HEK293T (cell line): ENCODE results near the gene DRD1.

ENCODE experiments used
- CTCF ChIA-PET: fragments of 350-600 bp; formaldehyde crosslinking; extraction: SDS; loops from one replicate; lab custom pipeline; 2021; ENCODE audit warnings: antibody characterized with exemption, inconsistent platforms; lab: Yijun Ruan, JAX
- POLR2A ChIA-PET: fragments of 350-600 bp; formaldehyde crosslinking; extraction: SDS; loops from one replicate; lab custom pipeline; 2020; ENCODE audit warnings: antibody characterized with exemption, inconsistent platforms; lab: Yijun Ruan, JAX
- DNase-seq: peaks from one replicate; pipeline ENCODE4 v3.0.0; 2012; ENCODE audit warnings: mixed read lengths; ENCODE audit errors: extremely low spot score
- ARNT ChIP-seq: fragments of 450-650 bp; IDR thresholded peaks from 2 replicates; pipeline ENCODE4 v1.6.1; 2017; ENCODE audit warnings: mild to moderate bottlenecking
- BHLHE40 ChIP-seq: fragments of 450-650 bp; IDR thresholded peaks from 2 replicates; pipeline ENCODE4 v1.6.1; 2016; ENCODE audit warnings: mild to moderate bottlenecking, moderate library complexity, borderline replicate concordance
- CTBP1 ChIP-seq: fragments of 450-650 bp; IDR thresholded peaks from 2 replicates; pipeline ENCODE4 v1.6.1; 2016; ENCODE audit warnings: borderline replicate concordance
- ELF4 ChIP-seq: fragments of 450-650 bp; IDR thresholded peaks from 2 replicates; pipeline ENCODE4 v1.6.1; 2017; ENCODE audit warnings: antibody characterized with exemption
- FOXA1 ChIP-seq: fragments of 450-650 bp; IDR thresholded peaks from 2 replicates; pipeline ENCODE4 v1.6.1; 2016; ENCODE audit warnings: mild to moderate bottlenecking
- FOXK2 ChIP-seq: fragments of 450-650 bp; IDR thresholded peaks from 2 replicates; pipeline ENCODE4 v1.6.1; 2016; ENCODE audit warnings: mild to moderate bottlenecking
- FOXM1 ChIP-seq: fragments of 450-650 bp; IDR thresholded peaks from 2 replicates; pipeline ENCODE4 v1.6.1; 2017; ENCODE audit warnings: mild to moderate bottlenecking, borderline replicate concordance
- HDGF ChIP-seq: fragments of 450-650 bp; IDR thresholded peaks from 2 replicates; pipeline ENCODE4 v1.6.1; 2017; ENCODE audit warnings: antibody characterized with exemption, borderline replicate concordance
- L3MBTL2 ChIP-seq: fragments of 450-650 bp; conservative IDR thresholded peaks from 2 replicates; pipeline ENCODE4 v1.6.1; 2016; ENCODE audit warnings: mild to moderate bottlenecking
- LEF1 ChIP-seq: fragments of 450-650 bp; IDR thresholded peaks from 2 replicates; pipeline ENCODE4 v1.6.1; 2017; ENCODE audit warnings: mild to moderate bottlenecking, borderline replicate concordance
- NFRKB ChIP-seq: fragments of 450-650 bp; IDR thresholded peaks from 2 replicates; pipeline ENCODE4 v1.6.1; 2016; ENCODE audit warnings: mild to moderate bottlenecking, moderate library complexity
- SP1 ChIP-seq: fragments of 450-650 bp; IDR thresholded peaks from 2 replicates; pipeline ENCODE4 v1.6.1; 2017
- SUZ12 ChIP-seq: fragments of 450-650 bp; IDR thresholded peaks from 2 replicates; pipeline ENCODE4 v1.6.1; 2016; ENCODE audit warnings: mild to moderate bottlenecking
- TARDBP ChIP-seq: fragments of 450-650 bp; IDR thresholded peaks from 2 replicates; pipeline ENCODE4 v1.6.1; 2016
- ZNF384 ChIP-seq: fragments of 450-650 bp; IDR thresholded peaks from 2 replicates; pipeline ENCODE4 v1.6.1; 2016
- TF ChIP-seq, protein P1 (sequence below): fragments of 450-650 bp; IDR thresholded peaks from 2 replicates; pipeline ENCODE4 v1.6.1; 2016

Gene DRD1

GRCh38 chr5:175487514-175488222, 43.7 kb upstream of the DRD1 start:
- TF ChIP-seq L3MBTL2 = no peak
- TF ChIP-seq BHLHE40 = no peak
- TF ChIP-seq, protein P1, sequence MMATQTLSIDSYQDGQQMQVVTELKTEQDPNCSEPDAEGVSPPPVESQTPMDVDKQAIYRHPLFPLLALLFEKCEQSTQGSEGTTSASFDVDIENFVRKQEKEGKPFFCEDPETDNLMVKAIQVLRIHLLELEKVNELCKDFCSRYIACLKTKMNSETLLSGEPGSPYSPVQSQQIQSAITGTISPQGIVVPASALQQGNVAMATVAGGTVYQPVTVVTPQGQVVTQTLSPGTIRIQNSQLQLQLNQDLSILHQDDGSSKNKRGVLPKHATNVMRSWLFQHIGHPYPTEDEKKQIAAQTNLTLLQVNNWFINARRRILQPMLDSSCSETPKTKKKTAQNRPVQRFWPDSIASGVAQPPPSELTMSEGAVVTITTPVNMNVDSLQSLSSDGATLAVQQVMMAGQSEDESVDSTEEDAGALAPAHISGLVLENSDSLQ = no peak
- no peak for TF ChIP-seq ELF4
- no peak for TF ChIP-seq TARDBP
- no peak for TF ChIP-seq SP1
- TF ChIP-seq ZNF384 = no peak
- no peak for TF ChIP-seq ARNT
- no peak for TF ChIP-seq LEF1
- TF ChIP-seq SUZ12 = no peak
- no peak for TF ChIP-seq HDGF
- TF ChIP-seq FOXA1 = no peak
- TF ChIP-seq FOXK2 = no peak
- no peak for TF ChIP-seq CTBP1
- TF ChIP-seq NFRKB = no peak
- no peak for TF ChIP-seq FOXM1
- no peak for DNase-seq
- ChIA-PET CTCF (no interaction called here), POLR2A (no interaction called here)

- TF ChIP-seq BHLHE40 = no peak
- TF ChIP-seq TARDBP = no peak
- TF ChIP-seq FOXA1 = no peak
- TF ChIP-seq, protein P1 = no peak
- no peak for TF ChIP-seq LEF1
- TF ChIP-seq ARNT = no peak
- TF ChIP-seq ZNF384 = no peak
- TF ChIP-seq ELF4 = no peak
- TF ChIP-seq L3MBTL2 = no peak
- no peak for TF ChIP-seq NFRKB
- TF ChIP-seq CTBP1 = no peak
- no peak for TF ChIP-seq SUZ12
- no peak for TF ChIP-seq FOXM1
- TF ChIP-seq SP1 = no peak
- ChIA-PET POLR2A (no interaction called here), CTCF (no interaction called here)
- no peak for DNase-seq
These were observed 41.6 kb upstream of the DRD1 start for GRCh38 chr5:175485631-175486030.

DNA sequence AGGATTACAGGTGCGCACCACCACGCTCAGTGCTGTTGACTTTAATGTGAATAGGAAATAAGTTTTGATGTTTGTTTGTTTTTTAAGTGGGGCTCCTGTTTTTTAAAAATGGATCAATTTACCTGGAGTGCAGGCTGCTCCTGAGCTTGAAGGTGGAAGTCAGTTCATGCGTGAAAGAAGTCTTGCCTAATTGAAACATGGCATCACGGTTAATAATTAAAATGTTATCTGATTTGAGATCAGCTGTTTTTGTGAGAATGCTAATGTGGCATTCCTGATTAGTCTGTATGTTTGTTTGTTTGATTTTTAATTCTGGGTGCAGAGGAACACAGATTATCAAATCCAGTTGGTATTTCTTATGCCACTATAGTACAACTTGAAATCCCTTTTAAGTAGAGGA, 40.8 kb upstream of the DRD1 start:
- ChIA-PET POLR2A (no interaction called here), CTCF (no interaction called here)
- TF ChIP-seq CTBP1 = no peak
- no peak for TF ChIP-seq FOXM1
- no peak for TF ChIP-seq SP1
- no peak for TF ChIP-seq TARDBP
- TF ChIP-seq ARNT = no peak
- no peak for TF ChIP-seq FOXA1
- TF ChIP-seq, protein P1 = no peak
- TF ChIP-seq NFRKB = no peak
- TF ChIP-seq ZNF384 = no peak
- TF ChIP-seq LEF1 = no peak
- no peak for TF ChIP-seq HDGF
- TF ChIP-seq L3MBTL2 = no peak
- no peak for TF ChIP-seq ELF4
- TF ChIP-seq BHLHE40 = no peak
- TF ChIP-seq FOXK2 = no peak
- no peak for TF ChIP-seq SUZ12
- no peak for DNase-seq

DNA sequence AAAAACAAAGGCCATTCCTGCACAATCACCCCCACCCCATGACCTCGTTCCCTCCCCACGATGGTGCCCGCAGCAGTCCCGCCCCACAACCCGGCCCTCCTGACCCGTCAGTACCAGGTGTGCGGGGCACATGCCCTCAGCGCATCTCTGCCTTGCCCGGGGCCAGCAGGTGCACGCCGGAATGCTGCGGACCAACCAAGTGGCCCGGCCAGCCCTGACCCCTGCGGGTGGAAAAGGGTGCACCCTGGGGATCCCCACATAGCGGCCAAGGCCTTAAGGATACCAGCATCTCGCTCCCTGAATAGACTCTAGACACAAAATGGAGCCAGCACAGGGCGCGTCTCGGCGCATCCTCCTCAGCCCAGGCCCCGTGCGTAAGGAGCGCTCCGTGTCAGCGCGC, 40.3 kb upstream of the DRD1 start:
- ChIA-PET POLR2A (no interaction called here), CTCF (no interaction called here)
- TF ChIP-seq FOXM1 = no peak
- no peak for TF ChIP-seq NFRKB
- DNase-seq = no peak

GRCh38 chr5:175483337-175483736, 39.4 kb upstream of the DRD1 start:
- ChIA-PET CTCF (interaction anchor here (0.5 to 0.6 kb wide), 2 partner anchors 24 to 50 kb away, joined by 4 read pairs; no protein-coding TSS in a partner anchor), POLR2A (no interaction called here)
- no peak for TF ChIP-seq TARDBP
- TF ChIP-seq, protein P1 = no peak
- TF ChIP-seq HDGF = no peak
- TF ChIP-seq BHLHE40 = no peak
- TF ChIP-seq FOXA1 = no peak
- no peak for DNase-seq

DNA sequence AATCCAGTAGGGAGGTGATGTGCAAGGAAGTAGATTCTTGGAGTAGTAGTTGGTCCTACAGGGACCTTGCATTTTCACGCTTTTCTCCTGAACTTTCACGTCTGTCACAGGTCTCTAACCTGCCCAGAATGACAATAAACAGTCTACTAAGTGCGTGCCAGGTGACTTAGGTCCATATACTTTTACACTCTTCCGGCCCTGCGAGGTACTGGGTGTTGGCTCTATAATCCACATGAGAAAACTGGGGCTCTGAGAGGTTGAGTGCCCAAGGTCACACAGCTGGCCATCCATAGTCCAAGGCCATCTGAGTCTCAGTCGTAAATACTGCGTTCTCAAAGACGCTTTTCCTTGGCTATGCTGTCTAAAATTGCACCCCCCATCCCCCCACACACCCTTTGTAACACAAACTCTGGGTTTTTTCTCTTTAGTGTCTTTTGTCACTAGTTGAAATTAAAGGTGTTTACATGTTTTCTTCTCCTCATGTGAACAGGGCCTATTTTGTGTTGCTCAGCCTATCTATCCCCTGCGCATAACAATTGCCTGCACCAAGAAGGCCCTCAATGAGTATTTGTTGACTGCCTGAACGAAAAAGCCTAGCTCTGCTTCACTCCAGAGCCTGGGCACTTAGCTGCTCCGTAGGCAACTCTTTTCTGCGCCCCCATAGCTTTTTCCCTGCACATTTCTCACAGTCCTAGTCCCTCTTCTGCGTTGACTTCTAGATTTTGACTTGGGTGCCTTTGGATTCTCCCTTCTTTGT, 35.3 kb upstream of the DRD1 start:
- ChIA-PET CTCF (interaction anchor here (1.8 kb wide), 1 partner anchor 15 kb away, joined by 10 read pairs; no protein-coding TSS in a partner anchor), POLR2A (no interaction called here)
- DNase-seq = no peak
- no peak for TF ChIP-seq L3MBTL2
- TF ChIP-seq ELF4 = no peak
- no peak for TF ChIP-seq SP1
- TF ChIP-seq FOXM1 = no peak
- TF ChIP-seq SUZ12 = no peak
- no peak for TF ChIP-seq FOXK2
- no peak for TF ChIP-seq ARNT
- TF ChIP-seq, protein P1 = no peak
- TF ChIP-seq NFRKB = no peak
- TF ChIP-seq TARDBP = no peak
- TF ChIP-seq ZNF384 = no peak
- no peak for TF ChIP-seq BHLHE40
- no peak for TF ChIP-seq FOXA1
- no peak for TF ChIP-seq HDGF
